Endothelial cell of umbilical vein (primary cell): Measurements from ENCODE around the gene PHC2.

Experiments
- POLR2A ChIP-seq: IDR thresholded peaks from 2 replicates; pipeline ENCODE4 v1.6.1; 2012; ENCODE audit warnings: low read depth, mild to moderate bottlenecking, control low read depth, low read length
- POLR2AphosphoS5 ChIP-seq: IDR thresholded peaks from 2 replicates; pipeline ENCODE4 v1.6.1; 2012; ENCODE audit warnings: low read depth, mild to moderate bottlenecking, control low read depth, low read length, moderate library complexity; ENCODE audit not compliant: insufficient read depth

- TF ChIP-seq POLR2A (no peak), POLR2AphosphoS5 (no peak)
Measured at GRCh38 chr1:33455539-33456501, 24.9 kb upstream of the PHC2 start.
